ENCODE measurements around the gene ENTPD6.
A peak's percentile ranks its signal among the peaks of the same experiment; 100 is the strongest.

DNA sequence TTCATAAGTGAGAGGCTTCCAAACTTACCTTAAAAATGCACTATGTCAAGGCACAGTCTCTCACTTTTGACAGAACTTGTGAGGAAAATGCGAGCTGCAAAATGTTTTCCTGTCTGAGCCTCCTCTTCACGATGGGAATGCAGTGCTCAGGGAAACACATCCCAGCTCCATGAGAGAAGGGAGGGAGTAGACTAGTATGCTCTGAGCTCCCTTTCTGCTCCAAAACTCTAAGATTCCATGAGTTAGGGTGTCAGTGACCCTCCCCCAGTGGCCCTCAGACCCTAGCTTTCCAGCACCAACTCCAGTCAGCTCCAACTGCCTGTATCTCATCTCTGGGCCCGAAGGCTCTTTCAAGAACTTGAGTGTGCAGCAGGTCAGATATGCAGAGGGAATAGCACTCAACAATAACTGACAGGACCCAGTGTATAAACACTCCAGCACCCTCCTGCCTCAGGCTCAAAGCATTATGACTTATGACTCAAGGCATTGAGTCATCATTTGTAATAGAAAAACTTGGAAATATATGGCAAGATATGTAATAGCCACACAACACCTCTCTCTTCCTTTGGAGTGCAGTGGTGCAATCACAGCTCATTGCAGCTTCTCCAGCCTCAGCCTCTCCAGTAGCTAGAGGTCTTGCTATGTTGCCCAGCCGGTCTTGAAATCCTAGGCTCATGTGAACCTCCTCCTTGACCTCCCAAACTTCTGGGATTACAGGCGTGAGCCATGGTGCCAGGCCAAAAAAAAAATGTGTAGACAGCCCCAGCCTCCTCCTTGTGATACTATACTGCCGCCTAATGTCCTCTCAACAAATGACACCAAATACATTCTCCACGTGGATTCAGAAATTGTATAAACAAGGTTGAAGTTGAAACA lies 16.7 kb upstream of the ENTPD6 start:
- TF ChIP-seq, protein P1, sequence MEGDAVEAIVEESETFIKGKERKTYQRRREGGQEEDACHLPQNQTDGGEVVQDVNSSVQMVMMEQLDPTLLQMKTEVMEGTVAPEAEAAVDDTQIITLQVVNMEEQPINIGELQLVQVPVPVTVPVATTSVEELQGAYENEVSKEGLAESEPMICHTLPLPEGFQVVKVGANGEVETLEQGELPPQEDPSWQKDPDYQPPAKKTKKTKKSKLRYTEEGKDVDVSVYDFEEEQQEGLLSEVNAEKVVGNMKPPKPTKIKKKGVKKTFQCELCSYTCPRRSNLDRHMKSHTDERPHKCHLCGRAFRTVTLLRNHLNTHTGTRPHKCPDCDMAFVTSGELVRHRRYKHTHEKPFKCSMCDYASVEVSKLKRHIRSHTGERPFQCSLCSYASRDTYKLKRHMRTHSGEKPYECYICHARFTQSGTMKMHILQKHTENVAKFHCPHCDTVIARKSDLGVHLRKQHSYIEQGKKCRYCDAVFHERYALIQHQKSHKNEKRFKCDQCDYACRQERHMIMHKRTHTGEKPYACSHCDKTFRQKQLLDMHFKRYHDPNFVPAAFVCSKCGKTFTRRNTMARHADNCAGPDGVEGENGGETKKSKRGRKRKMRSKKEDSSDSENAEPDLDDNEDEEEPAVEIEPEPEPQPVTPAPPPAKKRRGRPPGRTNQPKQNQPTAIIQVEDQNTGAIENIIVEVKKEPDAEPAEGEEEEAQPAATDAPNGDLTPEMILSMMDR (IDR thresholded peaks at IDR 0.05; ENCODE audit: insufficient read depth, low read depth, low read length) = peak; percentile 93
- no peak for TF ChIP-seq EZH2 (IDR thresholded peaks at IDR 0.05; ENCODE audit: insufficient read depth, low read length)
